GM11168 (cell line): ENCODE data around the gene HOXA9.

Experiments
- in situ Hi-C: fragments of 300-500 bp; cut with MboI; formaldehyde crosslinking; loops from one replicate; pipeline ENCODE4 v1.12.0; 2022; ENCODE audit warnings: low sequenced_read_pairs; ENCODE audit not compliant: unreplicated experiment

The HOXA9 gene

DNA sequence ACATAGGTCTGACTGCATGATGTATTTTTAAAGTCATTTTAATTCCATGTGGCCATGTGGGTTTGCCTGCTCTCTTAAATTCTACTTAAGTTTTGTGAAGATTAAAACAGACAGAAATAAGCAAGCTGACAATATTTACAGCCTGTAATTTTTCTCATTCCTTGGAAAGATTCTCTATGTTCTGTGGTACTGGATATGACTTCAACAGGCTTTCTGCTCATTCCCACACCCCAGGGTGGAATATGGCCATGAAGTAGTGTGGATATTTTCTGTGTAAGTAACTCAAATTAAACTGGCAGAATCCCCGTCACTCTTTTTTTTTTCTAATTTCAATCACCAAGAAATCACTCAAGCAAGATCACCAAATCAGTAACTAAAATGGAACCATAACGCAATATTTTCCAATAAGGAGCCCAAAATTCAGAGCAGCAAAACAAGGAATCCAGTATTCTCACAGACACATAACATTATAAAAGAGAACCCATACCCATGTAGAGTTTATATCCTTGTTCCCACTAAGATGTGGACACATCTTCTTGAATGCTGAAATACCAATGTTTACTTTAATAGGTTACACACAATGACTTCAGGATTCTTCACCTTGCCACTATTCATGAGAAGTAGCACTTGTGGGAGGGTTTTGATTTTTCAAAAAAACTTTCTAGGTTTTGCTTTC is 27.6 kb downstream of the HOXA9 start:
- in situ Hi-C loops, result no loop called here

GRCh38 chr7:27134392-27134791 is 30.9 kb downstream of the HOXA9 start:
- in situ Hi-C loops, result no loop called here

DNA sequence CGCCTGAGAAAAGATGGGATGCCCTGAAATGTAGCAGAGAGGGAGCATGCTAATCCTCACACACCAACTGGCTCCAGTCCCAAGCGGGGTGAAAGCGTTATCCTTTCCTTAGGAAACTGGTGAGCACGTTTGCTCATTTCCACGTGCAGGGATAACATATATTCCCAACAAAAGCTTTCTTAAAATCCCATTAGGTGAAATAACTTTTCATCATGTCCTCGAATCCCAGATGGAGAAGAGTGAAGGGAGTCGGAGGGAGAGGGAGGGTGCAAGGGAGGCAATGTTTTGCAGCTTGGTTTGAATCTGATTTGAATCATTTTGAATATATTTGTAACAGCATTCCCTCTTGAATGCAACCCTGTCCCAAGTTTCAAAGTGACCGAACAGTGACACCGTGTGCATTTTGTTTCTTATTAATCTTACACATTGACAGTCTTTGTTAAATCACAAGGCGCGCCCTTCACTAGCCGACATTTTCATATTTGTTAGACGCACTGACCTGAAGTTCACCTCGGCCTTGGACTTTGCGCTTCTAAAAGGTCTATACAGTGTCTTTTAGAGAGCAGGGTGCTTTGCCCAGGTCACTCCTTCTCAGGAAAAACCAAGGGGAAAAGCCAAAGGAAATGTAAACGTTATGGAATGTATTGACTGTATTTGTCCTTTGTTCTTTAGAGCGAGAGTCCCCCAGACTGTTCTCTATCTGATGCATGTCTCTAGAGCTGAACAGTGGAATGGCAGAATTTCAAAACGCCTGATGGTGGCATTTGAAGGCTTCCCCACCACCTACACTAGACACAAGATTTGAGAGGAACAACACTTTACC is 31.7 kb downstream of the HOXA9 start:
- in situ Hi-C loops, result no loop called here

- in situ Hi-C loops, result no loop called here
These were observed 32.4 kb downstream of the HOXA9 start for GRCh38 chr7:27132978-27133377.

- in situ Hi-C loops, result no loop called here
These were observed 33.1 kb downstream of the HOXA9 start for GRCh38 chr7:27132214-27132613.

- in situ Hi-C loops, result no loop called here
These were observed 33.9 kb downstream of the HOXA9 start for GRCh38 chr7:27131390-27131819.

GRCh38 chr7:27130540-27131389 is 34.6 kb downstream of the HOXA9 start, which contains the start of gene HOXA4:
Gene HOXA4, minus strand, starts transcription at chr7:27130757. Its CDS starts 24 bp downstream, at chr7:27130733.
- in situ Hi-C loops, result no loop called here

- in situ Hi-C loops, result no loop called here
These were observed 35.4 kb downstream of the HOXA9 start for GRCh38 chr7:27129729-27130539.

DNA sequence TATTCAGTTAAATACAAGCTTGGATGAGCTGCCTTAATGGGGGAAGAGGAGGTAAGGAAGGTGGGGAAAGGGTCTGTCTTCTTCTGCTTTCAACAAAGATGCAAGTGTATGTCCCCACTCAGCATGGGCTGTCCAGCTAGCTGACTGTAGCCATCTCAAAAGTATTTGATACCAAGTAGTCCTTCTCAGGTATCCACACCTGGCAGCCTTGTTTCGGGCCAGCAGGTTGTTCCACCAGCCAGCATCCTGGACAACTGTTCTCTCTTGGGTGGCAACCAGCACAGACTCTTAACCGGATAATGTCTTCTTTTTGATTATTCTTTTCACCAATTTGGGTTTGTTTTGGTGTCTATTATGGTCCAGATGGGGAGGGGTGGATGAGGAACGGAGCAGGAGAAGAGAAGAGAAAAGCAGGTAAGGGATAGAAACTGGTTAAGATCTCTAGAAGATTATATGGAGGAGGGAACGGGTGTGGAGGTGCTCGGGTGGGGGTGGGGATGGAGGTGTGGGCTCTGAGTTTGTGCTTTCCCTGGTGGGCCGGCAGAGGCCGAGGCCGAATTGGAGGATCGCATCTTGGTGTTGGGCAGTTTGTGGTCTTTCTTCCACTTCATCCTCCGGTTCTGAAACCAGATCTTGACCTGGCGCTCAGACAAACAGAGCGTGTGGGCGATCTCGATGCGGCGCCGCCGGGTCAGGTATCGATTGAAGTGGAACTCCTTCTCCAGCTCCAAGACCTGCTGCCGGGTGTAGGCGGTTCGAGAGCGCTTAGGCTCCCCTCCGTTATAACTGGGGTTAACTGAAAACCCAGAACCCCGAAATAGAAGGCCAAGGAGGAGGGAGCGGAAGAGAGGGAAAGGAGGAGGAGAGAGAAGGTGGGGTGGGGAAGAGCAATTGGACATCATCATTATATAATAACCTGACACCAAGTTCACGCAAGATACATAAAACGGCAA is 36.3 kb downstream of the HOXA9 start:
- in situ Hi-C loops, result no loop called here

DNA sequence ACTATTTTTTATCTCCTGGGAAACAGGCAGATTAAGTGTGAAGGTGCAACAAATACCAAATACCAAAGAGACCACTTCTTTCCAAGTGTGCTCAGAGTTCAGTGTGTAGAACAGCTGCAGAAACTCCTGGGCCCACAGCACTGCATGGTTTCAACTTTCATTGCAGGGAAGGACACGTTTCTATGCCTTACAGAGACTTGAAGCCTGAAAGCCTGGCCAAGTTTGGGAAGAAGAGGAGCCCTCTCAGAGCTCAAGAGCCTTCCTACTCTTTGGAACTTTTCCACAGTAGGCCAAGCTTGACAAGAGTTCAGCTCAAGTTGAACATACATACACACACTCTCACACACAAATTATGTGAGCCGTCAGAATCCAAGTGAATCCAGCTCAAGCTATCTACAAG is 37.3 kb downstream of the HOXA9 start:
- in situ Hi-C loops, result no loop called here

- in situ Hi-C loops, result no loop called here
These were observed 38.6 kb downstream of the HOXA9 start for GRCh38 chr7:27126596-27127327.

DNA sequence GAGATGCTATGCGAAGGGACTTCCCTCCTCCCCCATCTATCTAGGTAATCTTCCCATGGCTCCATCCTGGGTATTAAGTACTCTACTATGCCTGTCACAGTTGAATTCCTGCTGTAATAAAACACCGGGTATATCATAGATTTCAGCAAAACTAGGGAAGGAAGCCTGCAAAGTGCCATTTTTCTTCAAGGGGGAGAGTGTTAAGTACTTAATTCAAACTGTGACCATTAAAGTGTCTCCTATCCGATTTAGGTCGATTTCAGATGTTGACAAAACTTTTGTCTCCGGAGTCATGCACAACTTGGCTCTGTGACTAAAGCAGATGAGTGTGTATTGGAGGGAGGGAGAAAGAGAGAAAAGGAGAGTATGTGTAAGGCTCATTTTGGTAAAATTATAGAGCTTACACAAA is 39.3 kb downstream of the HOXA9 start:
- in situ Hi-C loops, result no loop called here

GRCh38 chr7:27124902-27125689 is 40.2 kb downstream of the HOXA9 start:
- in situ Hi-C loops, result no loop called here

GRCh38 chr7:27124096-27124901 is 41.0 kb downstream of the HOXA9 start:
- in situ Hi-C loops, result no loop called here

GRCh38 chr7:27123477-27124053 is 41.8 kb downstream of the HOXA9 start:
- in situ Hi-C loops, result no loop called here

DNA sequence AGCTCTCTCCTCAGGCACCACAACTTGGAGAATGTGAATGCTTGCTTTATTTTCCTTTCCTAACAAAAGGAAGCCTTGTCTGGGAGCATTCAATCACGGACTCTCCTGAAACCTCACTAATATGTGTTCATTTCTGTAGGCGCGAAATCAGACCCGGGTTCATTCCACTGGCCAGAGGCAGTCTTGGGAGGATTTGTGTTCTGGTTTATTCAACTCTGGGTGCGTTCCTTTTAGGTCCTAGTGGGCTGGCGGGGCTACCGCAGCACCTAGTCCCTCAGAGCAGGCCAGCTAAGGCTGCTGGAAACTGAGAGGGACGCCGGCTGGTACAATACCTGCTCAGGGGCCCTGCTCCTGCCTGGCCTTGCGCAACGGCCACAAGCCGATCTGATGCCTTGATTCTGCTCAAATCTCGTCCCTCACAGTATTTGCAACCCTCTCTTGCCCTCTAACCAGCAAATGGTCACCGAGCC is 42.3 kb downstream of the HOXA9 start:
- in situ Hi-C loops, result no loop called here
